HG03135 (cell line): ENCODE measurements around the gene ARHGAP24.
"Not testable (repeated sequence)": the region's sequence is repeated elsewhere in the genome, so short reads cannot be mapped to it uniquely, and the experiment has no call there.

Source experiments
- ATAC-seq: cut with Tn5 transposase; IDR thresholded peaks from one replicate; pipeline ENCODE4 v1.9.1; 2021; ENCODE audit warnings: mild to moderate bottlenecking, moderate library complexity; ENCODE audit not compliant: unreplicated experiment

The ARHGAP24 gene

DNA sequence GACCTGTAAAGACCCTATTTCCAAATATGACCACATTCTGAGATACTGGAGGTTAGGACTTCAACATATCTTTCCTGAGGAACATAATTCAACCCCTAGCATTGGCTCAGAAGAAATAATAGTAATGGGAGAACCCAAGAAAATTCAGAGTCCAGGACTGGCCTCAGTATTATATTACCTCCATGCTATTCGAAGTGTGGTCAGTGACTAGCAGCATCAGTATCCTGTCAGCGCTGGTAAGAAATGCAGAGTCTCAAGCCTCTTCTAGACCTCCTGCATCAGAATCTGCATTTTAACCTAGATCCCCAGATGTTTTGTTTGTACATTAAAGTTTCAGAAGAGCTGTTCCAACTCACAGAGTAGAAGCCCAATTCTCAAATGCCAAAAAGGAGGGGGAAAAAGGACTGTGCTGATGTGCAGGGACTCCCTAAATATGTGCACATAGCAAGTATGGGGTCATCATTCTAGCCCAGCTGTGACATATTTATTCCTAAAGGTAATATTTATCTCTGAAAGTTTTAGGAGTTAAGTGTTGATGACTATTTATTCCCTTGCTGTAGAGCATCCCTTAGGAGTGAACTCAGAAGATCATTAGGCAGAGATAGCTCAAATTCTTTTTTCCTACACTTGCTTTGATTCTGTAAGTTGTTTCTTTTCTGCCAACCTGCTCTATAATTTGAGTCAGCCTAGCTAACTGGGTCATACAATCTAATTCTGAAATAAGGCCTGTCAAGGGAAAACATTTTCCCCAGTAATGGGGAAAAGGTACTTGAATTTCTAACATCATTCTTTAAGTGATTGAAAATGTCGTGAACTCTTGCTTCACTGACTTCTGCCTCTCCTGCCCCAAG is 361.9 kb downstream of the ARHGAP24 start:
- no peak for ATAC-seq

DNA sequence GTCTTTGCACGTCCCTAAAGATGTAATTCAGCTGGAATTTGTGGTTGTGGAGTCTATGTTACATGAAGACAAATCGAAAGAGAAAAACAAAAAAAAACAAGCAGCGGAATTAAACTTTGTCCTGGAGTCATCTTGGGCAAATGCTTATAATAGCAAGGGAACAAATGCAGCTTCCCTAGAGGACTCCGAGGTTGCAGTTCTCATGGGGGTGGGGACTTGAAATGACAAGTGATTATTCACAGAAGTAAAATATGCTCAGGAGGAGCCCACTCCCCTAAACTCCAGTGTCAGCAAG is 362.4 kb downstream of the ARHGAP24 start:
- no peak for ATAC-seq

DNA sequence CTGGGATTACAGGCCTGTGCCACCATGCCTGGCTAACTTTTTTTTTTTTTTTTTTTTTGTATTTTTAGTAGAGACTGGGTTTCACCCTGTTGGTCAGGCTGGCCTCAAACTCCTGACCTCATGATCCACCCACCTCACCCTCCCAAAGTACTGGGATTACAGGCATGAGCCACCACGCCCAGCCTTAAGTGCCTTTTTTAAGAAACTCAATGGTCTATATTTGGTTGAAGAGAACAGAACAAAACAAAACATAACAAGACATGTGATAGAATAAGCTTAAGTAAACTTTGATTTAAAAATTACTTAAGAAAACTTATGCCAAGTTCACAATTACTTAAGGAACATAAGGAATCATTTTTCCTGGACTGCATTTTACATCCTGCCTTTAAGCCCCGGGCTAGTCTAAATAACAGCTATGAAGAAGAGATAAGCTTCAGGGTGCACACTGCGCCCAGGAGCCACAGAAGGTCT is 365.1 kb downstream of the ARHGAP24 start:
- not testable (repeated sequence) for ATAC-seq

DNA sequence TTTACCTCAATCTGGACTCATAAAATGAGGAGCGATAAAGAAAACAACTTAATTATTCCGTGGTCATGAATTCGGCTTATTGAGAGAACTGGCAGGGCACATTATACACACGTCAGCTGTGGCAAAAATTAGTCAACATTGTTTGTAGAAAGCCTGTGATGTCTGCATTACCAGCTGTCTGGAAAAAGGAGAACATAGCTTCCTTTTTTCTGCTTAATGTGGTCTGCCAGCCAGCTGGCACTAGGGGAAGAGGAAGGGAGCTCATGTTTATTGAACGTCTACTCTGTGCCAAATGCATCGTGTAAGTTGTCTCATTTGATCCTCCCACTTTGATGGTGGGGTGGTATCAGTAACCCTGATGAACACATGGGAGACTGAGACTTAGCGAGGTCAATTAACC is 367.6 kb downstream of the ARHGAP24 start:
- no peak for ATAC-seq

DNA sequence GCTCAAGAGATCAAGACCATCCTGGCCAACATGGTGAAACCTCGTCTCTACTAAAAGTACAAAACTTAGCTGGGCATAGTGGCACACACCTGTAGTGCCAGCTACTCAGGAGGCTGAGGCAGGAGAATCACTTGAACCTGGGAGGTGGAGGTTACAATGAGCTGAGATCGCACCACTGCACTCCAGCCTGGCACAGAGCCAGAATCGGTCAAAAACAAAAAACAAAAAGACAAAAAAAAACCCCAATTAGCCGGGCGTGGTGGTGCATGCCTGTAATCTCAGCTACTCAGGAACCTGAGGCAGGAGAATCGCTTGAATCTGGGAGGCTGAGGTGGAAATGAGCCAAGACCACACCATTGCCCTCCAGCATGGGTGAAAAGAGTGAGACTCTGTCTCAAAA is 378.8 kb downstream of the ARHGAP24 start:
- not testable (repeated sequence) for ATAC-seq

DNA sequence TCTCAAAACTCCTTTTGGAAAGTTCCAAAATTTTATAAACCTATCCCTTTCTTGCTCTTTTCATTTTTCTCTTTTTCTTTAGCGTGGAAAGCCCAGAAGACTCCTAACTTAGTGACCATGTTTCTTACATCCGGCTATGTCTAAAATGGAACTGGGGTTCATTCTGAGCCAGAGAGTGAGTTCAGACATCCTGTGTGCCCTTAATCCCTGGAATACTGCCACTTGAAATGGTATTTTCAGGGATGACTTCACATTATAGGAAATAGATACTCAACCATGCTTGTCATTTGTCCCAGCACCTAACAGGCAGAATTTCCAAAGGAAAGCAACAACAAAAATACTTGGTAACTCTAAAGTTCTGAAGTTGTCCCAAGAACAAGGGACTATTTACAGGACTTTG is 379.6 kb downstream of the ARHGAP24 start:
- no peak for ATAC-seq

DNA sequence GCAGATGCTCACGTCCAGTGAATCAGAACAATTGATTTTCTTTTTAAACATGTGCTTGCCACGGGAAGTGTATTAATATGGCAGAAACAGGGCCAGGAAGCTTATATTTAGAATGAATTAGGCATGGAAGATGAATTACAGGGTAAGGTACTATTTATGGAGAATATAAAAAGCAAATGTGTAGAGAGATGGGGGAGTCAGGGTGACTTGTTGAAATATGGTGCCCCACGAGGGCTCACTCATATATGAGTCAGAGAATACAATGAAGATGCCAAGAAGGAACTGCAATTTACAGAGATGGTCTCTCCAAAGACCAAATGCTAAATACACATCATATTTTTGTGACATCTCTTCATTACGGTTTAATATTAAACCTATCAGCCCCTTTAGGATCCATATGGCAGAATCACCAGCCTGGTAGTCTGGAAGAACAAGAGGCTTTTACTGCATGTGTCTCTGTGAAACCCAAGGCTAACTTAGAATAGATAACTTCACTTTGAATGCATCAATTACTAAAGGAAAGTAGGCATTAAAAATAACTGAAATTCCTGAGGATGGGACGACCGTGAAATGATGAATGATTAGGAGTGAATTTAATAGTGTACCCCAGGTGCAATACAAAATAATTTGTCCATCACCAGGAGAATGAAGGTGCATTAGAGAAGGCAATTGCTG is 385.3 kb downstream of the ARHGAP24 start:
- ATAC-seq, result no peak

DNA sequence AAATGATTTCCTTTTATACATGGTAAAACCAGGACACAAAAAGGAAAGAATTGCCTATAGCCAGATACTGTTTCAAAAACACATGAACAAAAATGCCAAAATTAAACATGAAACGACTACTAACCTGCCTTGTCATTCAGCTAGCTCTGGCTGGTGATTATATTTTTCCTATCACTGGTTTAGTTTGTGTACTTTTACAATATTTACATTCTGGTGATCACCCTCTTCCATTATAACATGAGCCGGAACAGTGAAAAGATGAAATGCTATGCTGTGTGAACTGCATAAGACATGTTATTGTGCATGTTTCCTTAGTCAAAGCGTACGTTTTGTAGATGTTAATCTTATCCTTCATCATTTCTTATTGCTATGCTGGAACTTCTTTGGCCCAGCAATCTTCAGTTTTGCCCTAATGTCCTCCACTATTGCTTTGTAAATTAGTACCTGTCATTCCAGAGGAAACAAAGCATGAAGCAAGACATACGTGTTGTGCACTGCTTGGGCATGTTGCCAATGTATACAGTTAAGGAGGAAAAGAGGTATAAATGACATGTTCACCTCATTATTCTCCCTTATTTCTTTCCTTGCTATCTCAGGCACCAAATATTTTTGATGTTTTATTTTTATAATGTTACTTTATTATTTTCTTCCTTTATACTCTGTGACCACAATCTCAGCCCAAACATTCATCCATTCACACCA is 386.3 kb downstream of the ARHGAP24 start:
- no peak for ATAC-seq

DNA sequence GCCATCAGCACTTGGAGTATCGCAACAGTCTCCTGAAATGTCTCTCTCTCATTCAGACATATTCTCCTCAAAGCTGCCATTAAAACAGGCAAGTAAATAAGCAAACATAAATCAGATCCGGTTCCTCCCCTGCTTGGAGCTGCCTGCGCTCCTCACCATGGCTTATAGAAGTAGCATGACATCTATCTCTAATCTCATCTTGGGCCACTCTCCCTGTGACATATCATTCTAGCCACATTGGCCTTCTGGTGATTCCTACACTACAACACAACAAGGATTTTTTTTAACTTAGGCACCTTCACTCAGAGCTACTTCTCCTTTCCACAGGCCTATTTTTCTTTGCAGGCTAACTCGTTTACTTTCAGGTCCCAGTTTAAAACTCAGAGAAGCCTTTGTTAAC is 387.9 kb downstream of the ARHGAP24 start:
- ATAC-seq, result no peak

DNA sequence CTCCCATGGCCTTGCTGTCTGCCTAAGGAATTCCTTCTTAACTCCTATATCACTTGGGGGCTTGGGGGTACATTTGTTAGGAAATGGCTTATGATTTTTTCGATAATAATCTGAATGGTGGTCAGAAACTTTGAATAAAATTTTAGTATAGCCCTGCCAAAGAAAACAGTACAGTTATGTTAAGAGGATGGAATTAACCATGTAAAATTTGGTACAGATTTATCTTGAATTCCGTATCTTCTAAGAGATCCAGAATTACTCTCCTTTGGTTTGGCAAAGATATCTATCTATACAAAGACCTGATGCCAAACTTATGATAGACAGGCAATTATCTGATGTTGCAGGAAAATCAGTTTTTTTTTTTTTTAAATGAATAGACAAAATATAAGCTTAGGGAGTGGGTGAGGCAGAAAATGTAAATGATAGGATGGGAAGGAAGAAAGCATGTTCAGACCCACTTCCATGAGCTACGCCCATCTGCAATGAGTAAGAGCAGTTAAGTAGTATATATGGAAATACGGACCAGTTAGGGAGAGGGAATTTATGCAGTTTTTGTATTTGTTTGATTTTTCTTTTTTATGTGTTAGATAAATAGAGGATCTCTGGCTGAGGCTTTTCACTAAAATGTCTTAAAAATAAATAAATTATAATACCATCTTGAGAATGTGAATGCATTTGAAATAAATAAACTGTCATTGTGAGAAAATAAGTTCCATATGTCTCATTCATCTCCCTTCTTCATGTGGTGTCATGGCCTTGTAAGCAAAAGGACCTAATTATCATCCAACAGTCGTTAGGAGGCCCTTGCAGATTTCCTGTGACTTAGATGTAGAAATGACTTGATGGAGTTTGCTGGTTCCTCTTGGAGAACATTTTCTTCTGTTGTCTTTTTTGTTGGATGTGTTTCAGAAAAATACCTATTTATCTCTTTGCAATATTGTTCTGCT is 389.6 kb downstream of the ARHGAP24 start:
- ATAC-seq, result no peak

DNA sequence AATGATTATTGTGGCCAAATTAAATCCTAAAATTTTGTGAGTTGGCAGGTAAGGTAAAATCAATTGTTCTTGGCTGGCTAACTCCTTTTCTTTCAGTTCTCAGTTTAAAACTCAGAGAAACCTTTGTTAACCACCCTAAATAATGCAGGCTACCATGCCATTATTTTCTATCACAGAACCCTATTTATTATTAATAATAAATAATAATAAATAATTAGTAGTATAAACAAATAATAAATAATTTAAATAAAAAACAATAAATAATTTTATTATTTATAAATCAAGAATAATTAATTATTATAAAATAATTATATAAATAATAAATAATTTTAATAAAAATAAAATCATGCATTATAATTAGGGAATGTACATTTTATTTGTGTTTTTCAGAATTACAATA is 390.3 kb downstream of the ARHGAP24 start:
- ATAC-seq, result no peak

DNA sequence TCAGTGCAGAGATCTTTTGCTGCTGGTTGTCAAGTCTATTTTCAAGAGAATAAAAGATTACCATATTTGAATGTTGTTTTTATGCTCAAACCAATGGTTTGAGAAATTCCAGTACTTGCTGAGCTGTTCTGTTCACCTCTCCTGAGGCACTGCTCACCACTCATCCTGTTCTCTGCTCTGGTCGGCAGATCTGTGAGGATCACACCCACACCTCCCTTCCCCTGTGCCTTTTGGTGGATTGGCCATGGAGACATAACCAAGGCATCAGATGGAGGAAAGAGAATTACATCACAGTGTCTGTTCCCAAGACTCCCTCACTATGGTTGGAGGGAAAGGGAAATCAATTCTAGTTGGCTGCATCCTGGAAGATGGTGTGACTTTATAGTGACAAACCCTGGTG is 391.6 kb downstream of the ARHGAP24 start:
- no peak for ATAC-seq

DNA sequence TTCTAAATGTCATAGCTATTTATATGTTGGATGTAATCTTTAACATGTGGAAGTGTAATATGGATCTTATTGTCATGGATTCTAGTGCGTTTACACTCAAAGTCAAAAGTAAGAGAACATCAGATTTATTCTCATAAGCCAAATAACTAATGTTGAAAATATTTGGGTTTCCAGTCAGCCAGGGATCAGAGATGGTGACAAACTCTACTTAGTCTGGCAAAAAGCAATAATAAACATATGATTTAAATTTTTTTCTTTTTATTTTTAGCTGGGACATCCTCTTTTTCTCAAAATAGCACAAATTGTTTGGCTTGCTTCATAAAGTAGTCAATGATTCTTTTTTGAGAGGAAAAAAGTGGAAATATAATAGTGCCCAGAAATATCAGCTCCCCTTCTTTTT is 392.3 kb downstream of the ARHGAP24 start:
- no peak for ATAC-seq

DNA sequence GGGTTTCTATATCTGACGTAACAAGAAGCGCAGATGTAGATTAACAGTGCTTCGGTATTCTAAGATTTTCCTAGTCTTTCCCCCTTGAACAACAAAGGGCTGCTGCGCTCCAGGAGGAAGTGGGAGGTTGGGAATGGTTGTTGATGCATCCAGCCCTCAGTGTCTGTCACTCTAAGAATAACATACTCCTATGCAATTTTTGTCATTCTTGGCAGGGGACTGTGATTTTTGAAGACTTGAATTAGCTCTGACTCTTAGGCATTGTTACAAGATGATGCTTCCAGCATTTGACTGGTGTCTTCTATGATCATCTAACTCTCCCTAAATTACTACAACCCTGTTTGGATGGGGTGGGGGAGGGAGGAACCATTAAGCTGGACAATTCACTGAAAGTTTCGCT is 394.2 kb downstream of the ARHGAP24 start:
- ATAC-seq, result no peak

DNA sequence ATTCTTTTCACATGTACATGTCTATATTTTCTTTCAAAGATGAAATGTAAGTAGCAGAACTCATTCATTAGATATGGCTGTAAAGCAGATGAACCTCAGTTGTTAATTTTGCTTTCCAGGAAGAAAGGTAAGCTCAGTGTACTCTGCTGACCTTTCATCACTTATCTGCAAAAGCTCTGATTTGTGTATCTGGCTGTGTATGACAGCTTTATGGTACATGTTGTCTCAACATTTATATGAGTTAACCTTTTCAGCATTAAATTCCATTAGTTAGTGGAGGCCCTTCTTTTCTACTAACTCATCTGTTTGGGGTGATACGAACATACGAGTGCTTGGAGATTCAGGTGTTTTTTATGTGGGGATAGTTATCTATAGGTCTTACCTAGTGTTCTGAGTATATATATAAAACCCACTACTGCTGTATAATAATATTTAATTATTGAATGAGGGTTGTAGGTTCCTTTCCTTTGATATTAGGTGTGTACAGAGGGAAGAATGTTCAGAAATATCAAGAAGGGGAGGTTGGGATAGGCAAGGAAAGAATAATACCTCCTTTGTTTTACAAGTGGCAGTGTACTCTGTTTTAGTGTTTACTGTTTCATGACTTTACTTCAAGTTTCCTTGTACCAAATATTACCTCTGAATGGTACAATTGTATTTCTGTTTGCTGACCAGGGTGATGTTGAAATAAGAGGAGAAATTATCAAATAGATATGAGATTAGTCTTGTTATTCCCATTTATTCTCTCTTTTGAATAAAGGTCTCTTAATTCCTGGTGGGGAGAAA is 395.5 kb downstream of the ARHGAP24 start:
- no peak for ATAC-seq

DNA sequence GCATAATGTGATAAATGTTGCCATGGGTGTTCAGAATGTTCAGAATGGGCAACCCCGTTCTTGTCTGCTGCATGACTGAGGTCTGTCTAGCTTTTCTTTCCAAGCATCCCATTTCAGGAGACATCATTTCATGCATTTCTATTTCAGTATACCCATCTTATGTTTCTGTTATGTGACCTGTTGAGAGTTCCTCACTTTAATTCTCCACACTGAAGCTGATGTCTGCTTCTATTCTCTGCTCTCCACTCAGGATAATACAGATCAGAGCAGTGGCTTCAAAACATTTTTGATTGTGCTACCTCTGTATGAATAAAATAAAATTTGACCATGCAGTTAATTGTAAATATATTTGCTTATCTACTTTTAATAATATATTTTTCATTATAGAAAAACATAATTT is 398.6 kb downstream of the ARHGAP24 start:
- ATAC-seq, result no peak

DNA sequence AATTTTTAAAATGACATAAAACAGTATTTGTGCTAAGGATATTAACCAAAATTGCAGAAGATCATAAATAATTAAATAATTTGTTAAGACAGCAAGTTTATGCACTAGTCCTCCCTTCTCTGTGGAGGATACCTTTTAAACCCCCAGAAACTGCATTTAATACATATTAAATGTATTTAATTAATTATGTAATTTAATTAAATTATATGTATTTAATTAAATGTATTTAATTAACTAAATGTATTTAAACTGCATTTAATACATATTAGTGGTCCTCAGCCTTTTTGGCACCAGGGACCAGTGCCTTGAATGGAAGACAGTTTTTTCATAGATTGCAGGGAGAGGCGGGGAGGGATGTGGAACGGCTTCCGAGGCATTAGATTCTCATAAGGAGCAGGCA is 404.6 kb downstream of the ARHGAP24 start:
- ATAC-seq, result no peak

DNA sequence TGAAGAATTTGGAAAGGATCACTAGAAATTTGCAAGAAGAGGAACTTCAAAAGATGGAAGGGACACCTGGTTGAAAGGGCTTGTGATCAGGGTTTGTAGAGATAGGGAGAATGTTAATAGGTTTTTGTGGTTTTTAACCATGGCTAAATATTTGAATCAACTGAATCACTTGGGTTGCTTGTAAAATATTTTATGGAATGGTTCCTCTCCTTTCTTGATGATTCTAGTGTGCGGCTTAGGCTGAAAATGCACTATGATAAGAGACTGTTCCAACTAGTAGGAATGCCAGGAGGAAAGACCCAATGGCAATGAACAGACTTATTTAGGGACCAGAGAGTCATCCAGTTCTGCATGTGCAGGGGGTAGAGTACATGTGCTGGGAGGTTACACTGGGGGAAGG is 408.2 kb downstream of the ARHGAP24 start:
- ATAC-seq, result no peak

DNA sequence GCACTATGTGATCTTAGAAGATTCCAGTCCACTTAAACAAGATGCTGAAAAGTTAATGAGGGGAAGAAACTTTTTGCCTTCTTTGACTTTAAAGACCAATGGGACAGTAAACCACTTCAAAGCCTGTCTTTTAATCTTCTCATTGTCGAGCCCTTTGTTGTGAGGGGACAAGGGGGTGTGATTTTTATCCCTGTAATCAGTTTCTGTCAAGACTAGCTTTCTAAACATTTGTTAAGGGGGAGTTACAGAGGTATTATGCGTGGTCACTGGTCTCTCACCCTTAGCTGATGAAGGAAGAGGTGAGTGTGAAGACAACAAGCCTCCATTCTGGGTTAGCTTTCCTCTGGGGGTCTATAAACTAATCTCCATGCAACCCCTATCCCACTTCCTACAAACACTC is 409.3 kb downstream of the ARHGAP24 start:
- ATAC-seq, result no peak

DNA sequence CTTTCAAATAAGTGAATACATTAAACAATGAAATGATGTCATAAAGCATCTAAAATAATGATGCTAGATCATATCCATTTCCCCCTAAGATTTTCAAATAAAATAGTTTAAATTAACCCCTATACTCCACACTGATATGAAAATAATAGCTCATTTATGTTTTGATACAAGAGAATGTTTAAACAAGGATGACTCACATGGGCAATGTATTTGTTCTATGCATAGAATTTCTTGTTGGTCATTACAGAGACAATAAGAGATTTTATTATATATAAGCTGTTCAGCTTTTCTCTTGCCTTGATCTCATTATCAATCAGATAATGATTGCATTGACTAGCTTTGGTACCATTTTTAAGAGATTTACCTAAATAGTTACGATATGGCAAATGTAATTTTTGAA is 411.7 kb downstream of the ARHGAP24 start:
- ATAC-seq, result no peak
